Naive thymus-derived CD8-positive, alpha-beta T cell (primary cell): Measurements from ENCODE around the gene UTF1. TPM values are rescaled to one million over a fixed set of nuclear protein-coding genes. Genes with fewer than 3 reads are reported as not detected.
A peak's percentile ranks its signal among the peaks of the same experiment; 100 is the strongest.
"Not testable (repeated sequence)": the region's sequence is repeated elsewhere in the genome, so short reads cannot be mapped to it uniquely, and the experiment has no call there.

Source experiments
- ATAC-seq, 2 donors: fragments of 150-1000 bp; cut with Tn5 transposase in 1 of 2; sonication (Bioruptor Pico), chemical (Tn5 transposase) in 1 of 2; 1 replicate in 1 of 2; 2 replicates in 1 of 2; pipeline ENCODE4 v1.10.0; 2021; ENCODE audit warnings: mild to moderate bottlenecking in 2 of 2, moderate library complexity in 2 of 2
- POLR2A ChIA-PET: fragments of 350-600 bp; sonication (Branson Sonifier 250); formaldehyde crosslinking; loops from one replicate; lab custom pipeline; 2021; ENCODE audit warnings: antibody characterized with exemption; lab: Charles Lee
- DNase-seq, 10 donors: peaks; one replicate each; pipeline versions ENCODE4 v3.0.0 to v3.0.0-alpha.2; 2020 to 2022
- H3K27ac Mint-ChIP-seq, 10 donors: one replicate each; pipeline ENCODE4 v1.8.0; 2020 to 2022; ENCODE audit warnings: mild to moderate bottlenecking in 10 of 10, mixed read lengths in 10 of 10, moderate library complexity in 4 of 10, inconsistent platforms in 1 of 10
- H3K27me3 Mint-ChIP-seq, 5 donors: one replicate each; pipeline ENCODE4 v1.8.0; 2021 to 2022; ENCODE audit warnings: mixed read lengths in 5 of 5
- H3K36me3 Mint-ChIP-seq, 3 donors: one replicate each; pipeline ENCODE4 v1.8.0; 2020 to 2022; ENCODE audit warnings: mixed read lengths in 3 of 3, mild to moderate bottlenecking in 2 of 3, inconsistent platforms in 1 of 3
- H3K4me1 Mint-ChIP-seq, 4 donors: one replicate each; pipeline ENCODE4 v1.8.0; 2021 to 2022; ENCODE audit warnings: mixed read lengths in 4 of 4
- H3K4me3 Mint-ChIP-seq, 10 donors: one replicate each; pipeline ENCODE4 v1.8.0; 2020 to 2022; ENCODE audit warnings: mild to moderate bottlenecking in 10 of 10, mixed read lengths in 10 of 10, moderate library complexity in 6 of 10, inconsistent platforms in 1 of 10
- H3K9me3 Mint-ChIP-seq, 9 donors: one replicate each; pipeline ENCODE4 v1.8.0; 2020 to 2022; ENCODE audit warnings: mixed read lengths in 9 of 9, mild to moderate bottlenecking in 3 of 9, inconsistent platforms in 1 of 9, moderate library complexity in 1 of 9
- polyA plus RNA-seq, 3 donors: library from polyadenylated mRNA; unstranded; fragments of 300-500 nt; fragmentation: Illumina TruSeq; gene quantifications; one replicate each; pipeline ENCODE4 v1.2.3, GENCODE V29; 2021
- total RNA-seq, 8 experiments: library from RNA in 2 of 8; stranded (reverse) in 2 of 8; gene quantifications; one replicate each; pipeline ENCODE4 v1.2.3 and lab custom pipeline; 2021 to 2026

Gene UTF1
- total and polyA plus RNA-seq, 5 experiments from 2014 or later = not detected

DNA sequence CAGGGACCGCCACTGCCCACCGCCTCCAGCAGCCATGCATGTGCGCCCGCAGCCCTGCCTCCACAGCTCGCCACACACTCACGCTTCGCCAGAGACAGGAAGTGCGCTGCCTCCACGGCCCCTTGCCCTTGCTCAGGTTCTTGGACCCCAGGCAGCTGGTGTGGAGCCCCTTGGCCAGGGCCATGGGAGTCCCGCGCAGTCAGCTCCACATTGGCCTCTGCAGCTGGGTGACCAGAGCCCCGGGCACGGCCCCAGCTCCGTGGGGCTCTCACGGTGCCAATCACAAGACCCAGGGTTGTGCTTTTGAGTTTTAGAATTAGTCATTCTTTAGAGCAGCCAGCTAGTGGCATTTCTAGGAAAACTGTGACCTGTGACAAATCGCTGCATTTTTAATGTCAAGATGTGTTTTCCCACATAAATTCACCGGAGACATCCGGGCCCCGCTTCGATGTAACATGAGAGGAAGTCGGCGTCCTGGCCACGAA lies 4.3 kb upstream of the UTF1 start:
- Mint-ChIP-seq H3K36me3 (no peaks in the 10 kb centered on the region), H3K4me1 (peaks cover 2 to 18% (median 12%) of the 10 kb centered on the region in 4 donors), H3K27me3 (peaks cover 11 to 57% (median 33%) of the 10 kb centered on the region in 5 donors), H3K4me3 (no peak overlapping the region), H3K9me3 (no peaks in the 10 kb centered on the region), H3K27ac (no peak overlapping the region)
- POLR2A ChIA-PET = no interaction called here
- no peak for ATAC-seq
- DNase-seq = no peak

GRCh38 chr10:133226251-133226808 lies 3.7 kb upstream of the UTF1 start:
- ATAC-seq (no peak), DNase-seq (no peak)
- Mint-ChIP-seq H3K27ac (no peak overlapping the region), H3K4me3 (no peak overlapping the region), H3K4me1 (peaks cover 2 to 20% (median 12%) of the 10 kb centered on the region in 4 donors), H3K9me3 (no peaks in the 10 kb centered on the region), H3K36me3 (no peaks in the 10 kb centered on the region), H3K27me3 (peaks cover 11 to 54% (median 29%) of the 10 kb centered on the region in 5 donors)
- POLR2A ChIA-PET = interaction anchor here (0.9 kb wide), 1 partner anchor 14 kb away, joined by 3 read pairs; no protein-coding TSS in a partner anchor

GRCh38 chr10:133227256-133227655 lies 2.8 kb upstream of the UTF1 start:
- DNase-seq = no peak
- no peaks in the 10 kb centered on the region for H3K9me3 Mint-ChIP-seq
- H3K36me3 Mint-ChIP-seq = no peaks in the 10 kb centered on the region
- no peak for ATAC-seq
- peaks cover 2 to 23% (median 14%) of the 10 kb centered on the region in 4 donors for H3K4me1 Mint-ChIP-seq
- H3K4me3 Mint-ChIP-seq = no peak overlapping the region
- no peak overlapping the region for H3K27ac Mint-ChIP-seq
- POLR2A ChIA-PET = interaction anchor here (0.9 kb wide), 1 partner anchor 14 kb away, joined by 3 read pairs; no protein-coding TSS in a partner anchor
- H3K27me3 Mint-ChIP-seq = peaks cover 14 to 60% (median 37%) of the 10 kb centered on the region in 5 donors

- Mint-ChIP-seq H3K9me3 (no peaks in the 10 kb centered on the region), H3K36me3 (no peaks in the 10 kb centered on the region), H3K4me1 (peaks cover 2 to 23% (median 14%) of the 10 kb centered on the region in 4 donors), H3K27ac (peak overlapping the region in 1 of 10 donors; percentile 66), H3K4me3 (peak overlapping the region in 9 of 10 donors; percentile 40 to 74 (median 69)), H3K27me3 (peaks cover 20 to 73% (median 42%) of the 10 kb centered on the region in 5 donors)
- ATAC-seq = no peak
- POLR2A ChIA-PET = no interaction called here
- no peak for DNase-seq
These were observed 563 bp upstream of the UTF1 start for GRCh38 chr10:133229265-133230043.

DNA sequence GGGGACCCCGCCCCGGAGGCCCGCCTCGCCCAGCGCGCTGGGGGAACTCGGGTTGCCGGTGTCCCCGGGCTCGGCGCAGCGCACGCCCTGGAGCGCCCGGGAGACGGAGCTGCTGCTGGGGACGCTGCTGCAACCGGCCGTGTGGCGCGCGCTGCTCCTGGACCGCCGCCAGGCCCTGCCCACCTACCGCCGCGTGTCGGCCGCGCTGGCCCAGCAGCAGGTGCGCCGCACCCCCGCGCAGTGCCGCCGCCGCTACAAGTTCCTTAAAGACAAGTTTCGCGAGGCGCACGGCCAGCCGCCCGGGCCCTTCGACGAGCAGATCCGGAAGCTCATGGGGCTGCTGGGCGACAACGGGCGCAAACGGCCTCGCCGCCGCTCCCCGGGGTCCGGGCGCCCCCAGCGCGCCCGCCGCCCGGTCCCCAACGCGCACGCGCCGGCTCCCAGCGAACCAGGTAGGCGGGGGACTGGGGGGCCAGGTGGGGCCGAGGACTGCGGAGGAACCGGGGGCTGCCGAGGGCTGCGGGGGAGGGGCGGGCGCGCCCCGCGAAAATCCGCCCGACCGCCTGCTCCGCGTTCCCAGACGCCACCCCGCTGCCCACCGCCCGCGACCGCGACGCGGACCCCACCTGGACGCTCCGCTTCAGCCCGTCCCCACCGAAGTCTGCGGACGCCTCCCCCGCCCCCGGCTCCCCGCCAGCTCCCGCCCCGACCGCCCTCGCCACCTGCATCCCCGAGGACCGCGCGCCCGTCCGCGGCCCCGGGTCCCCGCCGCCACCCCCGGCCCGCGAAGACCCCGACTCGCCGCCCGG lies 574 bp downstream of the UTF1 start:
- DNase-seq (no peak), ATAC-seq (peak; percentile 36 to 50)

GRCh38 chr10:133231244-133231945 lies 1.4 kb downstream of the UTF1 start:
- H3K27me3 Mint-ChIP-seq = peaks cover 23 to 67% (median 46%) of the 10 kb centered on the region in 5 donors

More for the DNA sequence above, 574 bp downstream of the UTF1 start:
- peaks cover 21 to 72% (median 44%) of the 10 kb centered on the region in 5 donors for H3K27me3 Mint-ChIP-seq
- H3K9me3 Mint-ChIP-seq = no peaks in the 10 kb centered on the region
- H3K27ac Mint-ChIP-seq = no peak overlapping the region
- POLR2A ChIA-PET = no interaction called here
- peak overlapping the region in 3 of 10 donors; percentile 43 to 59 (median 58) for H3K4me3 Mint-ChIP-seq
- peaks cover 2 to 27% (median 18%) of the 10 kb centered on the region in 4 donors for H3K4me1 Mint-ChIP-seq
- no peaks in the 10 kb centered on the region for H3K36me3 Mint-ChIP-seq

DNA sequence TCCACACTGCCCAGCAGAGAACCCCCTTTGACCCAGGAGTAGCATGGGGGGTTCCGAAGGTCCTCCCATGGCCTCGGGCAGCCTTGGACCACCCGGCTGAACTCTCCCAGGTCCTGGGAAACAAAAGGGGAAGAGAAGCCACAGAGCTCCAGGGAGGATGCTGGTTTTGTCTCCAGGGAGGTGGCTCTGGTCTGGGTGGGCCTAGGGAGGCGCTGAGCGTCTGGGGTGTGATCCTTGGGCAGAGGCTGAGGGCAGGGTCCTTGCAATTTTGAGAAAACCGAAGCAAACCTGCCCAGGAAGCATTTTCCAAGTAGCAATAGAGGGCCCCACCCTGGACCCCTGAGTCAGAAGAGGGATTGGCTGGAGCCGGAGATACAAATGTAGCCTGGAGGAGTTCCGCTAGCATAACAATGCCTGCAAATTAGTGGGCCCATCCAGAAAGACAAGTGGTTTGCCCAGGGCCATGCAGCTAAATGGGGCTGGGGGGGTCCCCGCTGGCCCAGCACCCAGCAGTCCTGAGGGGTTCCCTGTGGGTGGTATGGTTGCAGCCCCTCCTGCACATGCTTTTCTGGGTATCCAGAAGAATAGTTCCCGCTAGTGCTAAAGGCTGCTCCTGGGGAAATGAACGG lies 2.0 kb downstream of the UTF1 start:
- H3K9me3 Mint-ChIP-seq = no peaks in the 10 kb centered on the region
- H3K27me3 Mint-ChIP-seq = peaks cover 23 to 61% (median 40%) of the 10 kb centered on the region in 5 donors
- no peaks in the 10 kb centered on the region for H3K36me3 Mint-ChIP-seq
- POLR2A ChIA-PET = no interaction called here
- DNase-seq (no peak), ATAC-seq (no peak)
- peak overlapping the region in 4 of 10 donors; percentile 4 to 63 (median 56) for H3K4me3 Mint-ChIP-seq
- H3K4me1 Mint-ChIP-seq = peaks cover 5 to 19% (median 18%) of the 10 kb centered on the region in 4 donors
- no peak overlapping the region for H3K27ac Mint-ChIP-seq

More at GRCh38 chr10:133231244-133231945, 1.4 kb downstream of the UTF1 start:
- H3K9me3 Mint-ChIP-seq = no peaks in the 10 kb centered on the region
- ATAC-seq = no peak
- no peak for DNase-seq
- no peak overlapping the region for H3K27ac Mint-ChIP-seq
- no peaks in the 10 kb centered on the region for H3K36me3 Mint-ChIP-seq
- H3K4me3 Mint-ChIP-seq = peak overlapping the region in 5 of 10 donors; percentile 53 to 78 (median 59)
- H3K4me1 Mint-ChIP-seq = peaks cover 5 to 22% (median 18%) of the 10 kb centered on the region in 4 donors
- POLR2A ChIA-PET = no interaction called here

DNA sequence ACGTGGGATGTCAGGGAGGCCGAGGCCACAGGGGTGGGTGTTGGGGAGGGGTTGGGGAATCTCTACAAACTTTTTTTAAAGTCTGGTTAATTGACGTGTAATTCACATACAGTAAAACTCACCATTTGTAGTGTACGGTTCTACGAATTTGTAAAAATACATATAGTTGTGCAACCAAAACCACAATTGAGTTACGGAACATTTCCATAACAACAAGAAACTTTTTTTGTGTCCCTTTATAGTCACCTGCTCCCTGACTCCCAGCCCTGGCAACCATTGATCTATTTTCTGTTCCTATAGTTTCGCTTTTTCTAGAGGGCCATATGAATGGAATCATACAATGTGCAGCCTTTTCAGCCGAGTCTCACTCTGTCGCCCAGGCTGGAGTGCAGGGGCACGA lies 4.8 kb downstream of the UTF1 start:
- H3K9me3 Mint-ChIP-seq, H3K27ac Mint-ChIP-seq, DNase-seq, POLR2A ChIA-PET, ATAC-seq, H3K36me3 Mint-ChIP-seq: not testable (repeated sequence)
- peaks cover 3 to 17% (median 13%) of the 10 kb centered on the region in 4 donors for H3K4me1 Mint-ChIP-seq
- H3K4me3 Mint-ChIP-seq = peak overlapping the region in 7 of 10 donors; percentile 38 to 79 (median 66)
- peaks cover 20 to 59% (median 44%) of the 10 kb centered on the region in 5 donors for H3K27me3 Mint-ChIP-seq

DNA sequence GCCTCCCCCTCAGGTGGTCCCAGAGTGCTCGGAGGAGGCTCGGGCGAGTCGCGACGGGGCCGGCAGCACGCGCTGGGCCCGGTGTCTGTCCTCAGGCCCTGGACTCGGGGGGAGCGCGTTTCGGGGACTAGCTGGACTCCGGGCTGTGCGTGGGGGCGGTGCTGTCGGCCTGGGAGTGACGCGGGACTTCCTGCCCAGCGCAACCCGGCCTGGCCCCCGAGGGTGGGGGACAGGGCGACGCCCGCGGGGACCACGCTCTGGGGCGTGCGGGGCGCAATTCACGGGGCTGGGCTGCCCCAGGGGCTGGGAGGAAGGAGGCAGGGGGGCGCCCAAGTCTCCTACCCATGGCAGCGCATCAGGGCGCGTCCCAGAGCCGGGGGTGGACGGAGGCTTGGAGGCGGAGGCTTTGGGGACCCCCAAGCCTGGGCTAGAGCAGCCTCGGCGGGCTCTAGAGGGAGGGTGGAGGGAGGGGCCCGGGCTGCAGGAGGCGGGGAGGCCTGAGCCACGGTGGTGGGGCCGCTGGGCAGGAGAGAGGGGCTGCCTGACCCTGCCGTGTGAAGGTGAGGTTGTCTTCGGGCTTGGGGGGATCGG lies 5.3 kb downstream of the UTF1 start:
- Mint-ChIP-seq H3K9me3 (peaks cover 0 to 3% (median 0%) of the 10 kb centered on the region in 9 donors), H3K27me3 (peaks cover 20 to 63% (median 48%) of the 10 kb centered on the region in 5 donors), H3K4me1 (peaks cover 3 to 19% (median 13%) of the 10 kb centered on the region in 4 donors), H3K4me3 (peak overlapping the region in 8 of 10 donors; percentile 55 to 83 (median 70)), H3K27ac (no peak overlapping the region), H3K36me3 (no peaks in the 10 kb centered on the region)
- POLR2A ChIA-PET = no interaction called here
- peak in 1 of 2 donors; percentile 42 for ATAC-seq
- no peak for DNase-seq

DNA sequence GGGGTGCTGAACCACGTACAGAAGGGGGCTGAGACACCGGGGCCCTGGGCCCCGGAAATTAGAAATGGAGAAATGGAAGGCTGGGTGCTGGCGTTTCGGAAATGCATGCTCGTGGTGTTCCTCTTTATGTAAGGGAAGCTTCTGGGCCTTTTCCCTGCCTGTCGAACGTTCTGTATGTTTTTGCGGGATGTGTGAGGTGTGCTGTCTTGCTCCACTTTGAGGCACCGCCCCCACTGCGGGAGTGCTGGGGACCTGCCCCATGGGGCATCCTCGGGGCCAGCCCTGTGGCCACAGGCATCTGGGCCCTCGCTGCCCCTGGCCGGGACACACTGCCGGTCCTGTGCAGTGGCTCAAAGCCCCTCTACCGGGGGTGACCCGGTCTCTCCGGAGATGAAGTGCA lies 5.9 kb downstream of the UTF1 start:
- Mint-ChIP-seq H3K9me3 (peaks cover 0 to 3% (median 0%) of the 10 kb centered on the region in 9 donors), H3K27ac (no peak overlapping the region), H3K27me3 (peaks cover 23 to 67% (median 53%) of the 10 kb centered on the region in 5 donors), H3K4me1 (peaks cover 7 to 23% (median 18%) of the 10 kb centered on the region in 4 donors), H3K4me3 (peak overlapping the region in 9 of 10 donors; percentile 28 to 83 (median 69)), H3K36me3 (no peaks in the 10 kb centered on the region)
- POLR2A ChIA-PET = no interaction called here
- ATAC-seq = peak in 1 of 2 donors; percentile 16
- DNase-seq = no peak
